HG03442 (cell line): ENCODE results near the gene ITPR1.

Experiments
- ATAC-seq: cut with Tn5 transposase; IDR thresholded peaks from one replicate; pipeline ENCODE4 v1.9.1; 2021; ENCODE audit warnings: mild to moderate bottlenecking, moderate library complexity; ENCODE audit not compliant: unreplicated experiment

ITPR1 gene

GRCh38 chr3:4797201-4797705 is 304.1 kb downstream of the ITPR1 start:
- ATAC-seq = no peak

GRCh38 chr3:4799266-4800256 is 306.4 kb downstream of the ITPR1 start:
- ATAC-seq = no peak

GRCh38 chr3:4800595-4800994 is 307.4 kb downstream of the ITPR1 start:
- ATAC-seq = no peak

- no peak for ATAC-seq
Measured at GRCh38 chr3:4801892-4802291, 308.7 kb downstream of the ITPR1 start.

GRCh38 chr3:4802903-4803302 is 309.8 kb downstream of the ITPR1 start:
- ATAC-seq = no peak

- ATAC-seq = no peak
Measured at GRCh38 chr3:4804161-4805058, 311.3 kb downstream of the ITPR1 start.

GRCh38 chr3:4805662-4806061 is 312.5 kb downstream of the ITPR1 start:
- no peak for ATAC-seq

GRCh38 chr3:4806535-4807108 is 313.5 kb downstream of the ITPR1 start:
- no peak for ATAC-seq

- ATAC-seq = no peak
Measured at GRCh38 chr3:4807381-4808280, 314.5 kb downstream of the ITPR1 start.

- no peak for ATAC-seq
Measured at GRCh38 chr3:4808637-4809036, 315.5 kb downstream of the ITPR1 start.

GRCh38 chr3:4809922-4810321 is 316.8 kb downstream of the ITPR1 start:
- ATAC-seq = no peak

- ATAC-seq = no peak
Measured at GRCh38 chr3:4812591-4812990, 319.4 kb downstream of the ITPR1 start.

GRCh38 chr3:4813909-4814304 is 320.8 kb downstream of the ITPR1 start:
- ATAC-seq = no peak

- ATAC-seq = no peak
Measured at GRCh38 chr3:4814305-4814903, 321.3 kb downstream of the ITPR1 start.

GRCh38 chr3:4814904-4815574 is 321.9 kb downstream of the ITPR1 start:
- ATAC-seq = no peak

GRCh38 chr3:4816306-4816705 is 323.2 kb downstream of the ITPR1 start:
- ATAC-seq = no peak

GRCh38 chr3:4816718-4817117 is 323.6 kb downstream of the ITPR1 start:
- no peak for ATAC-seq

- no peak for ATAC-seq
Measured at GRCh38 chr3:4817128-4817527, 324.0 kb downstream of the ITPR1 start.

GRCh38 chr3:4818164-4818563 is 325.0 kb downstream of the ITPR1 start:
- ATAC-seq = no peak
